Endothelial cell of umbilical vein (primary cell): Measurements from ENCODE around the gene LCOR.

ENCODE experiments used
- EZH2 ChIP-seq: IDR thresholded peaks from 2 replicates; pipeline ENCODE4 v1.6.1; 2012; ENCODE audit warnings: borderline replicate concordance, low read depth, mild to moderate bottlenecking, moderate library complexity, low read length, inconsistent platforms; ENCODE audit not compliant: severe bottlenecking
- FOS ChIP-seq: IDR thresholded peaks from 2 replicates; pipeline ENCODE4 v1.6.1; 2011; ENCODE audit warnings: mild to moderate bottlenecking, low read length, moderate library complexity, borderline replicate concordance; ENCODE audit not compliant: insufficient read depth
- GATA2 ChIP-seq: IDR thresholded peaks from 2 replicates; pipeline ENCODE4 v1.7.0; 2011; ENCODE audit warnings: low read depth, mild to moderate bottlenecking, moderate library complexity, mixed read lengths, low read length; ENCODE audit not compliant: insufficient read length, insufficient read depth
- JUN ChIP-seq: IDR thresholded peaks from 2 replicates; pipeline ENCODE4 v1.6.1; 2011; ENCODE audit warnings: borderline replicate concordance, low read depth; ENCODE audit not compliant: insufficient read length, insufficient read depth
- MYC ChIP-seq: IDR thresholded peaks from one replicate; pipeline ENCODE4 v1.6.1; 2011; ENCODE audit warnings: mild to moderate bottlenecking, low read depth, low read length
- POLR2A ChIP-seq: IDR thresholded peaks from 2 replicates; pipeline ENCODE4 v1.6.1; 2012; ENCODE audit warnings: low read depth, mild to moderate bottlenecking, control low read depth, low read length
- POLR2AphosphoS5 ChIP-seq: IDR thresholded peaks from 2 replicates; pipeline ENCODE4 v1.6.1; 2012; ENCODE audit warnings: low read depth, mild to moderate bottlenecking, control low read depth, low read length, moderate library complexity; ENCODE audit not compliant: insufficient read depth
- TF ChIP-seq, protein P1 (sequence below), 2 donors: IDR thresholded peaks; 1 replicate in 1 of 2; 2 replicates in 1 of 2; pipeline ENCODE4 v1.5.1; 2011; ENCODE audit warnings: low read length in 2 of 2, mild to moderate bottlenecking in 2 of 2, moderate library complexity in 2 of 2, control low read depth in 1 of 2, inconsistent platforms in 1 of 2, low read depth in 1 of 2; ENCODE audit not compliant: insufficient read depth in 1 of 2; ENCODE audit errors: extremely low read depth in 1 of 2
- TF ChIP-seq, protein P2 (sequence below): IDR thresholded peaks from 2 replicates; pipeline ENCODE4 v1.6.1; 2011; ENCODE audit not compliant: insufficient read depth, insufficient read length

DNA sequence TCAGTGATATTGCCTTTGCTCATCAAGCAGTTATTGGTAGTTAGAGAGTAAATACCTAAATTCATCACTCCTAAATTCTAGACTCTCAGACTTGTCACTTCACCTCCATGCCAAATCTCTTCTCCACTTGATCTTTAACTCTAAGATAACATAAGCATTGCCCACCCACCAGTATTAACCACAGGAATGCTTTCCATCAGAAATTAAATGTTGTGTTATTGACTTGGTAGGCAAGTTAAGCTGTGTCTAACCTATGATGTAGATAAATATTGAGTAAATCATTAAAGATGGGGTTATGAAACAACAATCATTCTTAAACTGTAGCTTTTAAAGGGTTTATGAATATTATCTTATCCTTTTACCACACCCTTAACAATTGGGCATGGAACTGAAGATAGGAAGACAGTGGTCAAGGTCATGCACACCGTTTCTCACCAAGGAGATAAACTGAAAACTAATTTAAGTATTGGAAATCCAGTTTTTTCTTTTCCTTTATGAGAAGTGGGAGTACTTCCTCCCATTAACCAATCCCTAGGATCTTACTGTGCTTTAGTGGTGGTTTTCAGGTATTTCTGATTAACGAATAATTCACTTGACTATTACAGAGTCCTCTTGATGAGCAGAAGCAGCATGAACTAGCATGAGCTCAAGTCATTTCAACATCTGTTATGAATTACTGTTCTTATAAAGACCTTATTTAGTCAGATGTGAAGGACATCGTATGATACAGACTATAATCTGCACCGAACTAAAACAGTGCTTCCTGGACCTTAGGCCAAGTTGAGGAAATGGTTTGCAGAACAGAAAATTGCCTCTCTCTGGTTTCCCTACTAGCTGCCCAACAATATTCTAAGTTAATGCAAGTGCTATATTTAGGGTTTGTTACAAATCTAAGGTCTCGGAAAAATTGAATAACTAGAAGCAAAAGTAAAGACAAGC is 142.0 kb downstream of the LCOR start:
- TF ChIP-seq, protein P1, sequence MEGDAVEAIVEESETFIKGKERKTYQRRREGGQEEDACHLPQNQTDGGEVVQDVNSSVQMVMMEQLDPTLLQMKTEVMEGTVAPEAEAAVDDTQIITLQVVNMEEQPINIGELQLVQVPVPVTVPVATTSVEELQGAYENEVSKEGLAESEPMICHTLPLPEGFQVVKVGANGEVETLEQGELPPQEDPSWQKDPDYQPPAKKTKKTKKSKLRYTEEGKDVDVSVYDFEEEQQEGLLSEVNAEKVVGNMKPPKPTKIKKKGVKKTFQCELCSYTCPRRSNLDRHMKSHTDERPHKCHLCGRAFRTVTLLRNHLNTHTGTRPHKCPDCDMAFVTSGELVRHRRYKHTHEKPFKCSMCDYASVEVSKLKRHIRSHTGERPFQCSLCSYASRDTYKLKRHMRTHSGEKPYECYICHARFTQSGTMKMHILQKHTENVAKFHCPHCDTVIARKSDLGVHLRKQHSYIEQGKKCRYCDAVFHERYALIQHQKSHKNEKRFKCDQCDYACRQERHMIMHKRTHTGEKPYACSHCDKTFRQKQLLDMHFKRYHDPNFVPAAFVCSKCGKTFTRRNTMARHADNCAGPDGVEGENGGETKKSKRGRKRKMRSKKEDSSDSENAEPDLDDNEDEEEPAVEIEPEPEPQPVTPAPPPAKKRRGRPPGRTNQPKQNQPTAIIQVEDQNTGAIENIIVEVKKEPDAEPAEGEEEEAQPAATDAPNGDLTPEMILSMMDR (IDR thresholded peaks at IDR 0.05; ENCODE audit: extremely low read depth in 1 of 2, insufficient read depth in 1 of 2, low read depth in 1 of 2, low read length in 2 of 2) = no peak
- no peak for TF ChIP-seq EZH2
- TF ChIP-seq POLR2AphosphoS5 = no peak
- no peak for TF ChIP-seq POLR2A
- TF ChIP-seq, protein P2, sequence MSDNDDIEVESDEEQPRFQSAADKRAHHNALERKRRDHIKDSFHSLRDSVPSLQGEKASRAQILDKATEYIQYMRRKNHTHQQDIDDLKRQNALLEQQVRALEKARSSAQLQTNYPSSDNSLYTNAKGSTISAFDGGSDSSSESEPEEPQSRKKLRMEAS = no peak
- TF ChIP-seq MYC = no peak
- TF ChIP-seq FOS = no peak
- TF ChIP-seq JUN = no peak
- no peak for TF ChIP-seq GATA2
